GM23248 (cell line): ENCODE results near the gene PDE1A.

Experiments used
- EZH2 ChIP-seq: fragments of 200-600 bp; sonication (generic); IDR thresholded peaks from 2 replicates; pipeline ENCODE4 v1.6.1; 2018; ENCODE audit warnings: antibody characterized with exemption, mild to moderate bottlenecking; ENCODE audit not compliant: insufficient read depth, poor library complexity, severe bottlenecking
- EZH2phosphoT487 ChIP-seq: fragments of 200-600 bp; sonication (generic); IDR thresholded peaks from 2 replicates; pipeline ENCODE4 v1.6.1; 2018; ENCODE audit warnings: antibody characterized with exemption, moderate library complexity, mild to moderate bottlenecking, low read depth; ENCODE audit not compliant: insufficient read depth

- TF ChIP-seq EZH2 = no peak
- no peak for TF ChIP-seq EZH2phosphoT487
These were observed 316.5 kb downstream of the PDE1A start for GRCh38 chr2:182110347-182110746.
